ENCODE results near the gene NKRF.

DNA sequence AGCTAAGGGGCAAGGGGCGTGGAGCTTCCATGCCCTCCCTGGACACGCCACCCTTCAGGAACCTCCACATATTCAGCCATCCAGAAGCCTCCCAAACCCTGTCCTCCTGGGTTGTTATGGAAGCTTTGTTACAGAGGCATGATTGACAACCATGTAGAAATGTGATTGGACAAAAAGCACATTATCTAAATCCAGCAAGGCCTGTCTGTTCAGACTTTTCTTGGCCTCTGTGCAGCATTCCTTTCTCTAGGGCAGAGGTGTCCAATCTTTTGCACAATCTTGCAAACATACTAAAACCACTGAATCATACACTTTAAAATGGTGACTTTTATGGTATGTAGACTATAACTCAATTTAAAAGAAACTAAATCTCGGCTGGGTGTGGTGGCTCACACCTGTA is 53.7 kb downstream of the NKRF start:
- TF ChIP-seq, protein P1, sequence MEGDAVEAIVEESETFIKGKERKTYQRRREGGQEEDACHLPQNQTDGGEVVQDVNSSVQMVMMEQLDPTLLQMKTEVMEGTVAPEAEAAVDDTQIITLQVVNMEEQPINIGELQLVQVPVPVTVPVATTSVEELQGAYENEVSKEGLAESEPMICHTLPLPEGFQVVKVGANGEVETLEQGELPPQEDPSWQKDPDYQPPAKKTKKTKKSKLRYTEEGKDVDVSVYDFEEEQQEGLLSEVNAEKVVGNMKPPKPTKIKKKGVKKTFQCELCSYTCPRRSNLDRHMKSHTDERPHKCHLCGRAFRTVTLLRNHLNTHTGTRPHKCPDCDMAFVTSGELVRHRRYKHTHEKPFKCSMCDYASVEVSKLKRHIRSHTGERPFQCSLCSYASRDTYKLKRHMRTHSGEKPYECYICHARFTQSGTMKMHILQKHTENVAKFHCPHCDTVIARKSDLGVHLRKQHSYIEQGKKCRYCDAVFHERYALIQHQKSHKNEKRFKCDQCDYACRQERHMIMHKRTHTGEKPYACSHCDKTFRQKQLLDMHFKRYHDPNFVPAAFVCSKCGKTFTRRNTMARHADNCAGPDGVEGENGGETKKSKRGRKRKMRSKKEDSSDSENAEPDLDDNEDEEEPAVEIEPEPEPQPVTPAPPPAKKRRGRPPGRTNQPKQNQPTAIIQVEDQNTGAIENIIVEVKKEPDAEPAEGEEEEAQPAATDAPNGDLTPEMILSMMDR (conservative IDR thresholded peaks at IDR 0.05; ENCODE audit: low read length) = no peak
- TF ChIP-seq EZH2phosphoT487 (IDR thresholded peaks at IDR 0.05; ENCODE audit: borderline replicate concordance) = no peak
